Measurements from ENCODE around the gene THSD4.

Gene THSD4

GRCh38 chr15:71591057-71591456, 475.8 kb downstream of the THSD4 start:
- H3K36me3 ChIP-seq (ENCODE audit: insufficient read depth, low read length), result no peaks in the 10 kb centered on the region
- DNase-seq (ENCODE audit: low read depth, low spot score), result no peak

DNA sequence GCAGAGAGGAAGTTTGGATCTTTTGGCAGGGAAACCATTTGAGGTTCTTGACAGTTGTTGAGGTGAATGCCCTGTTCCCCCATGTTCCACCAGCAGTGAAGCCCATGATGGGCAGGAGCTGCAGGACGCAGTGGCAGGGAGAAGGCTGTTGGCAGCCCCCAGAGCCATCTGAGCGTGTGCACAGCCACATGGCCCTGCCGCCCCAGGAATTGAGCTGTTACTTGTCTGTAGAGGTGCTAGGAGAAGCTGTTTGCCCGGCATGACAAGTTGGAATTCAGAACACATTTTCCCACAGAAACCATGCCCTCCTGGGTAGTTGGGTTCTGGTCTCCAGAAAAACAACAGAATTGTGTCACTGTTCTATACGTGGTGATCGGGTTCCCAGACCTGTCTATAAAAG, 476.9 kb downstream of the THSD4 start:
- Histone ChIP-seq H3K27ac (no peak overlapping the region), H3K36me3 (ENCODE audit: insufficient read depth, low read length) (no peaks in the 10 kb centered on the region), H3K4me3 (no peak overlapping the region), H3K9me3 (ENCODE audit: low read depth, low read length) (no peaks in the 10 kb centered on the region), H3K9ac (ENCODE audit: insufficient read length) (no peak overlapping the region)
- TF ChIP-seq EZH2 (IDR thresholded peaks at IDR 0.05) (no peak), FOXP2 (optimal IDR thresholded peaks at IDR 0.05; ENCODE audit: control extremely low read depth, extremely low read length, insufficient read depth) (no peak), POLR2AphosphoS5 (IDR thresholded peaks at IDR 0.05; ENCODE audit: borderline replicate concordance, low read depth, low read length) (no peak)
- DNase-seq (ENCODE audit: low read depth, low spot score), result no peak

More at GRCh38 chr15:71591057-71591456, 475.8 kb downstream of the THSD4 start:
- H3K9ac ChIP-seq (ENCODE audit: insufficient read length), result no peak overlapping the region
- TF ChIP-seq EZH2 (IDR thresholded peaks at IDR 0.05) (no peak), POLR2AphosphoS5 (IDR thresholded peaks at IDR 0.05; ENCODE audit: borderline replicate concordance, low read depth, low read length) (no peak), FOXP2 (optimal IDR thresholded peaks at IDR 0.05; ENCODE audit: control extremely low read depth, extremely low read length, insufficient read depth) (no peak)
- H3K4me3 ChIP-seq, result no peak overlapping the region
- no peaks in the 10 kb centered on the region for H3K9me3 ChIP-seq (ENCODE audit: low read depth, low read length)
- no peak overlapping the region for H3K27ac ChIP-seq

- TF ChIP-seq FOXP2 (optimal IDR thresholded peaks at IDR 0.05; ENCODE audit: control extremely low read depth, extremely low read length, insufficient read depth) (no peak), POLR2AphosphoS5 (IDR thresholded peaks at IDR 0.05; ENCODE audit: borderline replicate concordance, low read depth, low read length) (no peak), EZH2 (IDR thresholded peaks at IDR 0.05) (no peak)
- H3K27ac ChIP-seq, result no peak overlapping the region
- no peak overlapping the region for H3K9ac ChIP-seq (ENCODE audit: insufficient read length)
- no peak for DNase-seq (ENCODE audit: low read depth, low spot score)
- H3K9me3 ChIP-seq (ENCODE audit: low read depth, low read length), result no peaks in the 10 kb centered on the region
- H3K4me3 ChIP-seq, result no peak overlapping the region
- no peaks in the 10 kb centered on the region for H3K36me3 ChIP-seq (ENCODE audit: insufficient read depth, low read length)
Measured at GRCh38 chr15:71595846-71596553, 480.7 kb downstream of the THSD4 start.

DNA sequence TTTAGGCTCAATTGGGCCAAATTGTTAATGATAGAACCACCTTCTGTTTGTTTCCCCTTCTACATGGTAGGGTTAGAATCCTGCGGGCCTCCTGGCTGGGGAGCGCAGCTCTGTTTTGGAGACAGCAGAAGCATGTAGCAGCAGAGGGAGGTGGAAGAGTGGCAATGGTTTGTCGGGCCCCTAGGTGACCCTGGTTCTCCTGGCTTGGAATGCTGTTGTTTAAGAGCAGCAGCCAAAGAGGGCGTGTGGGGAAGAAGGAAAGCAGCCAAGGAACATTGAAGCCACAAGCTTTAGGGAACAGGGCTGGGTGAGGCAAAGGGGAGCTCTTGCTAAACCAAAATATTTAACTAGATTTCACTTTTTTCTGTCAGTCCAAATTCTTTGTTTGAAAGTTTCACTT, 481.4 kb downstream of the THSD4 start:
- DNase-seq (ENCODE audit: low read depth, low spot score), result no peak
- no peak overlapping the region for H3K9ac ChIP-seq (ENCODE audit: insufficient read length)
- H3K4me3 ChIP-seq, result no peak overlapping the region
- no peak for TF ChIP-seq POLR2AphosphoS5 (IDR thresholded peaks at IDR 0.05; ENCODE audit: borderline replicate concordance, low read depth, low read length)
- TF ChIP-seq EZH2 (IDR thresholded peaks at IDR 0.05), result no peak
- TF ChIP-seq FOXP2 (optimal IDR thresholded peaks at IDR 0.05; ENCODE audit: control extremely low read depth, extremely low read length, insufficient read depth), result no peak
- H3K36me3 ChIP-seq (ENCODE audit: insufficient read depth, low read length), result no peaks in the 10 kb centered on the region
- no peaks in the 10 kb centered on the region for H3K9me3 ChIP-seq (ENCODE audit: low read depth, low read length)
- H3K27ac ChIP-seq, result no peak overlapping the region

- H3K36me3 ChIP-seq (ENCODE audit: insufficient read depth, low read length), result no peaks in the 10 kb centered on the region
- no peaks in the 10 kb centered on the region for H3K9me3 ChIP-seq (ENCODE audit: low read depth, low read length)
- no peak for DNase-seq (ENCODE audit: low read depth, low spot score)
- no peak for TF ChIP-seq EZH2 (IDR thresholded peaks at IDR 0.05)
- no peak for TF ChIP-seq POLR2AphosphoS5 (IDR thresholded peaks at IDR 0.05; ENCODE audit: borderline replicate concordance, low read depth, low read length)
- no peak for TF ChIP-seq FOXP2 (optimal IDR thresholded peaks at IDR 0.05; ENCODE audit: control extremely low read depth, extremely low read length, insufficient read depth)
- H3K9ac ChIP-seq (ENCODE audit: insufficient read length), result no peak overlapping the region
- no peak overlapping the region for H3K4me3 ChIP-seq
- no peak overlapping the region for H3K27ac ChIP-seq
Measured at GRCh38 chr15:71597126-71597525, 481.9 kb downstream of the THSD4 start.

GRCh38 chr15:71597637-71598036, 482.4 kb downstream of the THSD4 start:
- no peaks in the 10 kb centered on the region for H3K9me3 ChIP-seq (ENCODE audit: low read depth, low read length)
- H3K9ac ChIP-seq (ENCODE audit: insufficient read length), result no peak overlapping the region
- H3K4me3 ChIP-seq, result no peak overlapping the region
- no peak for TF ChIP-seq FOXP2 (optimal IDR thresholded peaks at IDR 0.05; ENCODE audit: control extremely low read depth, extremely low read length, insufficient read depth)
- no peak for DNase-seq (ENCODE audit: low read depth, low spot score)
- H3K27ac ChIP-seq, result no peak overlapping the region
- no peaks in the 10 kb centered on the region for H3K36me3 ChIP-seq (ENCODE audit: insufficient read depth, low read length)

DNA sequence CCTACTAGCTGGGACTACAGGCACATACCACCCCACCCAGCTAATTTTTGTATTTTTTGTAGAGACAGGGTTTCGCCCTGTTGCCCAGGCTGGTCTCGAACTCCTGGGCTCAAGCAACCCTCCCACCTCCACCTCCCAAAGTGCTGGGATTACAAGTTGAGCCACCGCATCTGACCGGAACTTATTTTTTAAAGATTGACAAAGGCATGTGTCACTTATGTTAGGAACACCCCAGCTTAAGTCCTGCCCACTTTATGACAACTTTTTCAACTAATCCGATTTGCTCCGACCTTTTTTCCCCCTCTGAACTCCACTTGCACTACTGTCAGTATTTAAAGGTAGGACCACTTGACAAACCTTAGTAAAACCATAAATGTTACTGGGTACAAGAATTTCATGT, 483.5 kb downstream of the THSD4 start:
- Histone ChIP-seq H3K9me3 (ENCODE audit: low read depth, low read length) (no peaks in the 10 kb centered on the region), H3K4me3 (no peak overlapping the region), H3K9ac (ENCODE audit: insufficient read length) (no peak overlapping the region), H3K36me3 (ENCODE audit: insufficient read depth, low read length) (no peaks in the 10 kb centered on the region), H3K27ac (no peak overlapping the region)
- TF ChIP-seq POLR2AphosphoS5 (IDR thresholded peaks at IDR 0.05; ENCODE audit: borderline replicate concordance, low read depth, low read length), result no peak
- no peak for TF ChIP-seq EZH2 (IDR thresholded peaks at IDR 0.05)
- no peak for TF ChIP-seq FOXP2 (optimal IDR thresholded peaks at IDR 0.05; ENCODE audit: control extremely low read depth, extremely low read length, insufficient read depth)
- no peak for DNase-seq (ENCODE audit: low read depth, low spot score)

DNA sequence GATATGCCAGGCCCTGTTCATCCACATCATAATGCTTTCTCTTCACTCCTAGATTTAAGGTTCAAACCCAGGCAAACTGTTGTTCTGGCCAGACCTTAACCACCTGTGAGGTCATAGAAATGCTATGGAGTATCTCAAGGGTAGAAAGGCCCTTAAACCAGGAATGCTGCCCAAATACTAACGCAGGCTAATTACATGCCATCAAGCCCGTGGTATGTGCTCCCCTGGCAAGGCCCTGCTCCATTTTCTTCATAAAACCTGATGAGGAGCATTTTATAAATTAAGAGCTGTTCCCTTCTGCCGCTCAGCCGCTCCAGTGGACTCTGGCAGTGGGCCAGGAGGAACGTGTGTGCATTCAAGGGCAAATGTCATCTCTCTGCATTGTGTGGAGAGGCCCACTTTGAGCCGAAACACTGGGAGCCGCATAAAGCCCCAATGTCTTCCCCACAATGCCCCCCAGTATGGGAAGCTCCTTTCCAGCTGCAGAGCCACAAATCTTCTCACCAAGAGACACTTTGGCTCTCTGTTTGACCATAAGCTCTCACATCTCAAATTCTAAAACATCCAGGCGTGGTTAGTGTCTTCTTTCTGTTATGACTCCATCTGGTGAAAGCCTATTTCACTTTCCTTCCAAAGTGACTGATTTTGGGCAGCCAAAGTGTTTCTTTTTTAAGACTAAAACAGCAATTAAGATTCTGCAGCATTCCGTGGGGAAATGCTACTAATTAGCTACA, 484.3 kb downstream of the THSD4 start:
- no peak for DNase-seq (ENCODE audit: low read depth, low spot score)
- no peak for TF ChIP-seq EZH2 (IDR thresholded peaks at IDR 0.05)
- no peak for TF ChIP-seq POLR2AphosphoS5 (IDR thresholded peaks at IDR 0.05; ENCODE audit: borderline replicate concordance, low read depth, low read length)
- TF ChIP-seq FOXP2 (optimal IDR thresholded peaks at IDR 0.05; ENCODE audit: control extremely low read depth, extremely low read length, insufficient read depth), result no peak
- no peaks in the 10 kb centered on the region for H3K36me3 ChIP-seq (ENCODE audit: insufficient read depth, low read length)
- H3K4me3 ChIP-seq, result no peak overlapping the region
- H3K27ac ChIP-seq, result no peak overlapping the region
- no peak overlapping the region for H3K9ac ChIP-seq (ENCODE audit: insufficient read length)
- H3K9me3 ChIP-seq (ENCODE audit: low read depth, low read length), result no peaks in the 10 kb centered on the region

All from SK-N-MC (cell line).